Fibroblast of pulmonary artery (primary cell): Measurements from ENCODE around the gene POLD1.
"Not testable (repeated sequence)": the region's sequence is repeated elsewhere in the genome, so short reads cannot be mapped to it uniquely, and the experiment has no call there.

ENCODE experiments used
- DNase-seq: peaks from one replicate; pipeline ENCODE4 v3.0.0-alpha.2; 2010; ENCODE audit warnings: low read depth
- H3K4me3 ChIP-seq: replicated peaks from 2 replicates; pipeline ENCODE4 v1.5.1; 2011; ENCODE audit warnings: low read depth, mild to moderate bottlenecking, control low read depth, low read length, moderate library complexity
- TF ChIP-seq, protein P1 (sequence below): IDR thresholded peaks from 2 replicates; pipeline ENCODE4 v1.5.1; 2011; ENCODE audit warnings: mild to moderate bottlenecking, control low read depth, low read length, inconsistent platforms; ENCODE audit errors: missing control alignments

POLD1 gene

DNA sequence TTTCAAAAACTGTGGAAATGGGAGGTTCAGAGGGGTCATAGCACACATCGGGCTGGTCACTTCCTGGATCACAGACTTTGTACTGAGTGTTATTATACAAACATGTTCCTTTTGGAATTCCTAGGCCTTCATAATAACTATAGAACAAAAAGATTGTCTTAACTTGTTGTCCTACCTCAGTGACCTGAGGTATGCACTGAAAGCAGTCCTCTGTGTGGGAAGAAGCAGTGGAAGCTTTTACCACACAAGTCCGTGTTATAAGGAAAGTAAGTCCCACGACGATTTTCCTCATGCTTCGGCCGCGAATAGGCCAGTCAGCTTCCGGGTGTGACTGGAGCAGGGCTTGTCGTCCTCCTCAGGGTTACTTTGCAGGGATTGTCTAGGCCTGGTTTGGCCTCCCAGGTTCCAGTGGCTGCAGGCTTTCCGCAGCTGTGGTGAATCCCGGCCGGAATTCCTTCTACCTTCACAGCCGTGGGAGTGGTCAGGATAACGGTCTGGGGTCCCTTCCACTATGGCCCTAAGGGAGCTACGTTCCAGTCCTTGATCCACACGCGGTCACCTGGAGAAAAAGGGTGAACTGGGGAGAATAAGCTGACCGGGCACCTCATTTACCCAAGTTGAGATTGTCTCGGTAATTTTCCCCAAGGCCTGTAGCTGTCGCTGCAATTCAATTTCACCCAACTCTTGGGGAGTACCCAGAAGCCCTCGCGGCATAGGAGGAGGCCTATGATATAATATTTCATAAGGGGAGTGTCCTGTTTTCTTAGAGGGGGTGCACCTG, 34.7 kb upstream of the POLD1 start:
- no peak overlapping the region for H3K4me3 ChIP-seq
- TF ChIP-seq, protein P1, sequence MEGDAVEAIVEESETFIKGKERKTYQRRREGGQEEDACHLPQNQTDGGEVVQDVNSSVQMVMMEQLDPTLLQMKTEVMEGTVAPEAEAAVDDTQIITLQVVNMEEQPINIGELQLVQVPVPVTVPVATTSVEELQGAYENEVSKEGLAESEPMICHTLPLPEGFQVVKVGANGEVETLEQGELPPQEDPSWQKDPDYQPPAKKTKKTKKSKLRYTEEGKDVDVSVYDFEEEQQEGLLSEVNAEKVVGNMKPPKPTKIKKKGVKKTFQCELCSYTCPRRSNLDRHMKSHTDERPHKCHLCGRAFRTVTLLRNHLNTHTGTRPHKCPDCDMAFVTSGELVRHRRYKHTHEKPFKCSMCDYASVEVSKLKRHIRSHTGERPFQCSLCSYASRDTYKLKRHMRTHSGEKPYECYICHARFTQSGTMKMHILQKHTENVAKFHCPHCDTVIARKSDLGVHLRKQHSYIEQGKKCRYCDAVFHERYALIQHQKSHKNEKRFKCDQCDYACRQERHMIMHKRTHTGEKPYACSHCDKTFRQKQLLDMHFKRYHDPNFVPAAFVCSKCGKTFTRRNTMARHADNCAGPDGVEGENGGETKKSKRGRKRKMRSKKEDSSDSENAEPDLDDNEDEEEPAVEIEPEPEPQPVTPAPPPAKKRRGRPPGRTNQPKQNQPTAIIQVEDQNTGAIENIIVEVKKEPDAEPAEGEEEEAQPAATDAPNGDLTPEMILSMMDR, result no peak
- DNase-seq, result no peak

DNA sequence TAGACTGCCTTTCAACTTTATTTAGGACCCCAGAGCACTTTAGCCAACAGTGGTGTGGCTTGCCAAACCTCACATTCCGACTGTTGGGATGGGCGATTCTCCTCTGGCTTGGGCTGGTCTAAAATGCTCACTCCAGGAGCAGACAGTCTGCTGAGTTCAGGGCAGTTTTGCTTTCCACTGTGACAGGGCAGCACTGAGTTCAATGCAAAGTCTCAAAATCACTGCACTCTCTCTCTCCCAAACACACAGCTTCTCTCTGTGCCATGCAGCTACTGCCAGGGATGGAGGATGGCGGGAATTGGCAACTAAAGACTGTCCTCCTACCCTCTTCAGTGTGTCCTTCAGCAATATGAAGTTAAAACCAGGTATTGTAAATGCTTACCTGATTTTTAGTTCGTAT, 31.9 kb upstream of the POLD1 start:
- TF ChIP-seq, protein P1, result no peak
- DNase-seq, result no peak
- no peak overlapping the region for H3K4me3 ChIP-seq

DNA sequence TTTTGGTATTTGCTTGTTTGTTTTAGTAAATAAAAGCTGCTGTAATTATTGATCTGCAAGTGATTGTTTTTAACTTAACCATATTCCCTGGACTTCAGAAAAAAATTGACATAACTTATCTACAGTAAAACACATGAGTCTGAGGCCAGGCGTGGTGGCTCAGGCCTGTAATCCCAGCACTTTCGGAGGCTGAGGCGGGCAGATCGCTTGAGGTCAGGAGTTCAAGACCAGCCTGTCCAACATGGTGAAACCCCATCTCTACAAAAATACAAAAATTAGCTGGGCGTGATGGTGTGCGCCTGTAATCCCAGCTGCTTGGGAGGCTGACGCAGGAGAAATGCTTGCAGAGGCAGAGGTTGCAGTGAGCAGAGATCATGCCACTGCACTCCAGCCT, 30.7 kb upstream of the POLD1 start:
- not testable (repeated sequence) for DNase-seq, H3K4me3 ChIP-seq

DNA sequence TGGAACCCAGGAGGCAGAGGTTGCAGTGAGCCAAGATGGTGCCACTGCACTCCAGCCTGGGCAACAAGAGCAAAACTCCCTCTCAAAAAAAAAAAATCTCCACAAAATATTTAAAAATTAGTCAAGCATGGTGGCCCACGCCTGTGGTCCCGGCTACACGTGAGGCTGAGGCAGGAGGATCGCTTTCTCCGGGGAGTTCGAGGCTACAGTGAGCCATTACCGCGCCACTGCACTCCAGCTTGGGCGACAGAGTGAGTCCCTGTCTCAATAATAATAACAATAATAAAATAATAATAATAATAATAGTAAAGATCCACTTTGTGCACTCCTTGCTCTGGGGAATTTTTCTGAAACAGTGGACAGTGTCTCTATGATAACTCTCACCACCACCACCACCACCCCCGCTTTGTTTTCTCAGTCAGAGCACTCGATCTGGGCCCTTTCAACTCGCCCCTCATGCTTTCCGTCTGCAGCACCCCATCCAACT, 27.4 kb upstream of the POLD1 start:
- TF ChIP-seq, protein P1, result no peak
- no peak overlapping the region for H3K4me3 ChIP-seq
- DNase-seq, result no peak

DNA sequence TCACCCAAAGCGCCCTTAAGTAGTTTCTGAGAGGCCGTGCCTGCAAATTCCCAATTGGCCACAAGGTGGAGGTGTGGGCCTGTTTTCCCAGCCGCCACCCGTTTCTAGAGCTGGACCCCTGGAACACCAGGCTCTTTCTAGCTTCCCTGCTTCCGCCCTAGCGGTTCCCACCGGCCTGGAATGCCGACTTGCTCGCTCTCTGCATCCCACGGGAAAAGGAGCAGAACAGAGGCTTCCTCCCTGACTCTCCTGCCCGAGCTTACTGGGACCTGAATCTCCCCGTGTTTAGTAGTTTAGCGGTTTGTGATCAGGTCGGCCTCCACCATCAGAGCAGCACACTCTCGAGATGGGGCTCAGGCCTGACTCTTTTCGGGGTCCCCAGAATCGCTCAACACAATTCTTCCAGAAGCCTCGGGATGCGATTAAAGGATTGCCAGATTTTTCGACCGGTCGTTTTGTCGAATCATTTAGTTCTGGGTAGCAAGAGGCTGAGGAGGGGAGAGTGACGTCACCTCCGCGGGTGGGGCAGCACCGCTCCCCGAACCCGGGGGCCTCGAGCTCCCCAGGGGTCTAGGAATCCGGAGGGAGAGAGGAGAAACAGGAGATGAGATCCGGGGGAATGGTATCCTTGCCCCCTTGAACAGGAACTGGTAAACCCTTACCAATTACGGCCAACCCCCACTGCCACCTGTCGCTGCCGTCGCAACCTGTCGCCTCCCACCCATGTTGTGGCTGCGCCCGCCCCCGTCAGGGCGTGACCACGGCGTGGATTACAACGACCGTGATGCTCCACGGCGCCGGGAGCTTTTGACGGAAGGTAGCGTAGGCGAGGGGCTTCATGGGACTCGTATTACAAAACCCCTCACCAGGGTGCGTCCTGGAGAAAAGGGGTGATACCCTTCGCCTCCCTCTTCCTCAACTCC, 26.7 kb upstream of the POLD1 start:
- TF ChIP-seq, protein P1, result peak; percentile 82
- H3K4me3 ChIP-seq, result peak overlapping the region; percentile 40
- DNase-seq, result peak; percentile 57

DNA sequence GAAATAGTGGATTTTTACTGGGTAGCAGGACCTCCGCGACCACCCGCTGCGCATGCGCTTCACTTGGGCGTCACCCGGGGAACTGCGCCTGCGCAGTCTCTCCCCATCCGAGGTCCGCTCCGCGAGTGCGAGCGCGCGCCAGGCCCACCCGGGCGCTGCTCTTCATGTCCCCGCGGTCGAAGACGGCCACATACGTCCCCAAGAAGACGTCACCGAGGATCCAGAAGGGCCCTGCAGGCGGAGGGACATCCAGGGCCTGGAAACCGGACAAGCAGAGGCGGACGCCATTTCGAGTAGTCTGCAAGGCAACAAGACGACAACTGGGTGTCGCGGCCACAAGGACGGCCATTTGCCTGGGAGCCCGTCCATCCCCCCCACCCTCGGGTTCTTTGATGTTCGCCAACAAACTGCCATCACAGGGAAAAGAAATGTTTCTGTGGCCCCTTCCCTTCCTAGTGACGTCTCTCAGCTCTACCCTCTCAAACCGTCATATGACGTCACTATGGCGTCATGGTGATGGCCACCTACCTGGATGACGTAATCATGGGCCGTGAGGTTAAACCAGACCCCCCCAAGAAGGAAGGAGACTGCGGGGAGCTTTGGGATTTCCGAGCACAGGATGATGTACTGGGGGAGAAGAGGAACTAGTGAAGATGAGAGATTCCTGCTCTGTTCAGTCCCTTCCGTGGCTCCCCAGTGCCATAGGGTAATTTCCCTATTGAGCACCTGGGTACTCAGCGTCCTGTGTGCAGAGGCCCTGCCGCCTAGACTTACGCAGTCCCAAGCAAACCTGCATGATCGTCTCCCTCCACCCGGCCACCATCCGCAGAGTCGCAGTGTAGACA, 25.4 kb upstream of the POLD1 start:
- TF ChIP-seq, protein P1, result no peak
- peak overlapping the region; percentile 51 for H3K4me3 ChIP-seq
- peak; percentile 56 for DNase-seq
